Measurements from ENCODE around the gene PPFIA3.
"Not testable (repeated sequence)": the region's sequence is repeated elsewhere in the genome, so short reads cannot be mapped to it uniquely, and the experiment has no call there.

Gene PPFIA3

DNA sequence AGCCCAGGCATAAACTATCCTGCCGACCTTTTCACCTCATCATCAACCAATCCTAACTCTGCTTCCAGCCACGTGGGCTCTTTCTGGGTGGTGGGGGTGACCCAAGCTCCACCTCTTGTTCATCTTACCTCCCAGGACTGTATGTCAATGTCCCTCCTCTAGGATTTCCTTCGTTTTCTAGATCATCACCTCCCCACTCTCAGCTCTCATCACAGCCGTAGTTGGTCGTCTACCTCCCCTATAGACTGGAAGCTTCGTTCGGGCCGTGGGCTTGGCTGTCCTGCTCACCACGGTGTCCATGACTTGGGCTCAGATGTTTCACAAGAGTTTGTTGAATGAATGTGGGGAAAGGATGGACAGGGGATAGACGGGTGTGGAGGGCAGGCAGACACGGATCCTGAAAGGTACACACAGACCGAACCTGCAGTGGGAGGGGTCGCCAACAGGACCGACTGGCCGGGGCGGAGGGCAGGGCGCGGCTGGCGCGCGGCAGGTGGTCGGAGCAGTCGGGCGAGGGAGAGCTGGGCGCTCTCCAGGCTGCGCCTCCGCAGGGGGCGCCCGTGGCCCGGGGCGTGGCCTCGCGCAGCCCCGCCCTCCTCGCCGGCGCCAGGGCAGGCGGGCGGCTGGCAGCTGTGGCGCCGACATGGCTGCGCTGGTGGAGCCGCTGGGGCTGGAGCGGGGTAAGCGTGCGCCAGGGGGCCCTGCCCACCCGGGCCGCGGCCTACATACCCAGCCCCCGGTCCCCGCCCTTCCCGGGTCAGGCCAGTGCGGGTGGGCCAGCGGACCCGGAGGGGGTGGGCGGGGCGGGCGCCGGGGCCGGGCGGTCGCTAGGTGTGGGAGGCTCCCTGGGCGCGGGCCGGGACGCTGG lies 5.3 kb upstream of the PPFIA3 start, which contains the start of gene LIN7B:
Gene LIN7B (plus strand): TSS at position 609 of the 868 bp plus-strand sequence. CDS start 35 bp downstream, at position 644.
- H3K27me3 Mint-ChIP-seq: no peaks in the 10 kb centered on the region
- peaks cover 29% of the 10 kb centered on the region for H3K4me1 Mint-ChIP-seq (ENCODE audit: low read depth)
- peak within 1 kb of the TSS; percentile 89 for H3K4me3 Mint-ChIP-seq
- H3K36me3 Mint-ChIP-seq: no peaks in the 10 kb centered on the region
- H3K9me3 Mint-ChIP-seq (ENCODE audit: low read depth): no peaks in the 10 kb centered on the region
- H3K27ac Mint-ChIP-seq: peak within 1 kb of the TSS; percentile 31

DNA sequence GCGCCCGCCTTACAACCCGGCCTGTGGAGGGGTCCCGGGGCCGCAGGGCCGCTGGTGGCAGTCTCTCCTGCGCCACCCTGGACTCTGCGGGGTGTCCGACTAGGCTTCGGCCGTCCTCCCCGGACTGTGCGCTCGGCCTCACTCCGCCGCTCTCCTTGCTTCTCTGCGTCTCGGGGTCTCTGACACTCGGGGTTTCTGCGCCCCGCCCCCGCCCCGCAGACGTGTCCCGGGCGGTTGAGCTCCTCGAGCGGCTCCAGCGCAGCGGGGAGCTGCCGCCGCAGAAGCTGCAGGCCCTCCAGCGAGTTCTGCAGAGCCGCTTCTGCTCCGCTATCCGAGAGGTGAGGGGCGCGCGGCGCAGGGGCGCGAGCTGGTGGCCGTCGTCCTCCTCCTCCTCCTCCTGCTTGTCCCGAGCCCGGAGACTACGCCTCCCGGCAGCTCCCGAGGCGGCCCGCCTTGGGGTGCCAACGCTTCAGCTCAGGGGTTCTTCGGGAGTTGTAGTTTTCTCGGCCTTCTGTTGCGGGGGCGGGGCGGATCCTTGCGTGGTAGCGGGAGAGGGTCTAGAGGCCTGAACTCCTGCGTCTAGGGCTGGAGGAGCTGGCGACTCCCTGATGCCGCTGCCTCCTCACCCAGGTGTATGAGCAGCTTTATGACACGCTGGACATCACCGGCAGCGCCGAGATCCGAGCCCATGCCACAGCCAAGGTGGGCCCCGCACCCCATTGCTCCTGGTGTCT lies 4.5 kb upstream of the PPFIA3 start:
- Mint-ChIP-seq H3K36me3 (no peaks in the 10 kb centered on the region), H3K4me1 (ENCODE audit: low read depth) (peaks cover 29% of the 10 kb centered on the region), H3K27ac (no peak overlapping the region), H3K4me3 (peak overlapping the region; percentile 85), H3K9me3 (ENCODE audit: low read depth) (no peaks in the 10 kb centered on the region), H3K27me3 (no peaks in the 10 kb centered on the region)

DNA sequence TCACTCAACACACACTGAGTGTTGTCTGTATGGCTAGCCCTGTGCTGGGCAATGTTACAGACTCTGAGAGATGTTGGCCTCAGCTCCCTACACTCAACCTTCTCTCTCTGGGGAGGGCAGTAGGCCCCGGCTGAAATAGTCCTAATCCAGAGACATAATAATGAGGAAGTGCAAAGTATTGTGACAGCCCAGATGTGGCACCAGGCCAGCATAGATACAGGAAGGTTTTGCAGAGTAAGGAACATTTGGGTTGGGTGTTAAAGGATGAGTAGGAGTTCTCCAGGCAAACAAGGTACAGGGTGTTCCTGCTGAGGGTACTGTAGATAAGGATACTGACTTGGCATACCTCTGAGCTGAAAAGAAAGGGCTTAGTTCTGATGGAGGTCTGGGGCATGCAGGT lies 2.8 kb upstream of the PPFIA3 start:
- Mint-ChIP-seq H3K9me3 (ENCODE audit: low read depth) (no peaks in the 10 kb centered on the region), H3K4me1 (ENCODE audit: low read depth) (peaks cover 36% of the 10 kb centered on the region), H3K27me3 (no peaks in the 10 kb centered on the region), H3K4me3 (peak overlapping the region; percentile 89), H3K27ac (peak overlapping the region; percentile 1), H3K36me3 (no peaks in the 10 kb centered on the region)

DNA sequence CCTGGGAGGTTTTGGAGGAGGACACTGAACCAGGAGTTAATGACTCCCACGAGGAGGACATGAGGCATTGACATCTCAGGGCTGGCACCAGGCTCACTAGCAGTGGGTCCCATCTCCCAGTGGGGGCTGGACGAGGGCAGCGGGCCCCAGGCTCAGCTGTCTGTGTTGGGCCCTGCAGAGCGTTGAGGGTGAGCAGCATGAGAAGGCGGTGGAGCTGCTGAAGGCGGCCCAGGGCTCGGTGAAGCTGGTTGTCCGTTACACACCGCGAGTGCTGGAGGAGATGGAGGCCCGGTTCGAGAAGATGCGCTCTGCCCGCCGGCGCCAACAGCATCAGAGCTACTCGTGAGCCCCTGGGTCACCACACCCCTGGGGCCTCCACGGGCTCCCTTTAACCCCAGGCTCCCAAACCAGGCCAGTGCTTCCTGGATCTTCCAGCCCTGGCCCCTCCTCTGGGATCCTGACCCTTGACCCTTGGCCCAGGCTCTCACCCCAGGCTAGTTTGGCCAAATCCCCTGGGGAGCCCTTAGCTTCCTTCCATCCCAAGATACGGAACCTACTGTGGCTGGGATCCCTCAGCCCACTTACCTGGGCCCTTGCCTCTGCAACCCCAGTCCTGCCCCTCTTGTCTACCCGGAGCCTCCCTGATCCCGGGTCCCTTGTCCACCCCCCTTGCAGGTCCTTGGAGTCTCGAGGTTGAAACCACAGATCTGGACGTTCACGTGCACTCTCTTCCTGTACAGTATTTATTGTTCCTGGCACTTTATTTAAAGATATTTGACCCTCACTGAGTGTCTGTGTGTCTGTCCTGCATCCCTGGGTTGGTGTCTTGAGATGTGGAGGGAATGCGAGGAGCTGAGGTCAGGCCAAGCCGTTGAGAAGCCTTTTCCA lies 1.4 kb upstream of the PPFIA3 start:
- Mint-ChIP-seq H3K36me3 (no peaks in the 10 kb centered on the region), H3K27me3 (no peaks in the 10 kb centered on the region), H3K4me1 (ENCODE audit: low read depth) (peaks cover 36% of the 10 kb centered on the region), H3K9me3 (ENCODE audit: low read depth) (no peaks in the 10 kb centered on the region), H3K27ac (peak overlapping the region; percentile 87), H3K4me3 (peak overlapping the region; percentile 89)

DNA sequence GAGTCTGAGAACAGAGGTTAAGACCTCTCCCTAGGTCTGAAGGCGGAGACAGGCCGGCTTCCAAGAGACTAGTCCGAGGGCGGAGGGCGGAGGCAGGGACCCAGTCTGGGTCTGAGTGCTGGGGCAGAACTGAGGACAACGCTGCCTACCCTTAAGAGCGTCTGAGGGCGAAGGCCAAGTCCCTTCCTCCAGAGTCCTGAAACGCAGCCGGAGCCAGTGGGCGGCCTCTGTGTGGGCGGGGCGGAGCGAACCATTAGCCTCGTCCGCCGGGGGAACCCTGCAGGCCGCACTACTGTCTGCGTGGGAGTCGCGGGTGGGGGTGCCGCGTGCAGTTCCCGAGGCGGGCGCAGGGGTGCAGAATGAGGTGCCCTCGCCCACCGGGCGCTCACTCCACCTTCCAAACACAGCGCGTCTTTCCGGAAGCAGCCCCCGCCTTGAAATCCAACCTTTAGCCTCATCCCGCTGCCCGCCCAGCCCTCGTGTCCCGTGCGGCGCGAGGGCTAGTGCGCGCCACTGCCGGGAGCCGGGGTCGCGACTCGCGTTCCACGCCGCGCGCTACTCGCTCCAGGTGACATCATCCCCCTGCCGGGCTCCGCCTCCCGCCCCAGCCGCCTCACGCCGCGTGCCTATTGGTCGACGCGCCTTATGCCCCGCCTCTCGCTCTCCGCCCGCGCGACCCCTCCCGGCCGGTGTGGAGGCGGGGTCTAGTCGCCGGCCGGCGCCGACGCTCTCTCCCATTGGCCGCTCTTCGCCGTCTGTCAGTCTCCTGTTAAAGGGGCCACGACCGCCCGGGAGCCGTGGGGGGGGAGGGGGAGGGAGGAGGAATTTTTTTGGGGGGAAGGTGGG lies 556 bp upstream of the PPFIA3 start, which contains the start of gene C19orf73:
Gene C19orf73 (minus strand): TSS at position 579 of the 846 bp plus-strand sequence. CDS start 121 bp downstream, at position 458.
- no peaks in the 10 kb centered on the region for H3K27me3 Mint-ChIP-seq
- peaks cover 30% of the 10 kb centered on the region for H3K4me1 Mint-ChIP-seq (ENCODE audit: low read depth)
- H3K36me3 Mint-ChIP-seq: no peaks in the 10 kb centered on the region
- H3K27ac Mint-ChIP-seq: peak within 1 kb of the TSS; percentile 87
- no peaks in the 10 kb centered on the region for H3K9me3 Mint-ChIP-seq (ENCODE audit: low read depth)
- peak within 1 kb of the TSS; percentile 89 for H3K4me3 Mint-ChIP-seq

DNA sequence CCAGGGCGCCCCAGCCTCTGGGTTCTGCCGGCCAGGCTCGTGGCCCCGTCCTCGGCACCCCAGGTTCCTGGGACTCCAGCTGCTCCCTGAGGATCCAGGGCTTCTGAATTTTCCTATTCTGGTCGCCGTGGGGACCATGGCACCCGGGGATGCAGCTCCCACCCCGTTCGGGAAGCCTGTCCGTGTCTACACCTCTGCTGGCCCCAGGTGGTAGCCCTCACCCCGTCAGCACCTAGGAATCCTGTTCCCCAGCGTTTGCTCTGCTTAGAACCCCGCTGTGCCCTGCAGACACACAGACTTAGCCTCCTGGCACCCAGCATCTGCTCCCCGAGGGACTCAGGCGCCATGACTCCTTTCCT lies 960 bp downstream of the PPFIA3 start:
- Mint-ChIP-seq H3K27me3 (no peaks in the 10 kb centered on the region), H3K27ac (no peak overlapping the region), H3K4me1 (ENCODE audit: low read depth) (peaks cover 24% of the 10 kb centered on the region), H3K4me3 (peak overlapping the region; percentile 71), H3K36me3 (no peaks in the 10 kb centered on the region), H3K9me3 (ENCODE audit: low read depth) (no peaks in the 10 kb centered on the region)

DNA sequence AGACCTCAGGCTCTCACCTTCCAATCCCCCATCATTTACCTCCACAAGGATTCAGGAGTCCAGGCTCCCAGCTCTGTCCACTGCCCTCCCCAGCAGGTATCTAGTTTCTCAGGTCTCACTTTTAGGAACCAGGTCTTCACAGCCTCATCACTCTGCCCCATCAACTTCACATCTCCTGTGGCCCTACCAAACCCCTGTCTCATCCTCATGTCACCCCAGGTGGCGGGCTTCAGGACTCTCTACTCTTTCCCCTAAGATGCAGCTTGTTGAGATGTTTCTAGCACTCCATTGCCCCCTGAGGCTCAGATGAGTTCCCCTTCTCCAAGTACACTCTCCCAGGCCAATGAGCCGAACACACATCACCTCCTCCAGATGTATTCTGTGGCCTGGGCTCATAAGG lies 1.5 kb downstream of the PPFIA3 start:
- no peaks in the 10 kb centered on the region for H3K27me3 Mint-ChIP-seq
- no peaks in the 10 kb centered on the region for H3K36me3 Mint-ChIP-seq
- H3K4me3 Mint-ChIP-seq: peak overlapping the region; percentile 71
- peaks cover 24% of the 10 kb centered on the region for H3K4me1 Mint-ChIP-seq (ENCODE audit: low read depth)
- no peak overlapping the region for H3K27ac Mint-ChIP-seq
- no peaks in the 10 kb centered on the region for H3K9me3 Mint-ChIP-seq (ENCODE audit: low read depth)

DNA sequence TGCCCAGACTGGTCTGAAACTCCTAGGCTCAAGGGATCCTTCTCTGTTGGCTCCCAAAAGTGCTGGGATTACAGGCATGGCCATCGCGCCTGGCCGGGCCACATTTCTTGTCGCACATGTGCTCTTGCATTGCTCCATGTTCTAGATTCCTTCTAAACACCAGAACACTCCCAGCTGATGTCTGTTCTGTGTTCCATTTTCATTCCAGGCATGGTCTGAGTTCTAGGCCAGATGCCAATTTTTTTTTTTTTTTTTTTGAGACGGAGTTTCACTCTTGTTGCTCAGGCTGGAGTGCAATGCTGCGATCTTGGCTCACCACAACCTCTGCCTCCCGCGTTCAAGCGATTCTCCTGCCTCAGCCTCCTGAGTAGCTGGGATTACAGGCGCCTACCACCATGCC lies 2.5 kb downstream of the PPFIA3 start:
- not testable (repeated sequence) for H3K27ac Mint-ChIP-seq; H3K4me3 Mint-ChIP-seq; H3K27me3 Mint-ChIP-seq; H3K36me3 Mint-ChIP-seq; H3K9me3 Mint-ChIP-seq (ENCODE audit: low read depth)
- H3K4me1 Mint-ChIP-seq (ENCODE audit: low read depth): peaks cover 21% of the 10 kb centered on the region

DNA sequence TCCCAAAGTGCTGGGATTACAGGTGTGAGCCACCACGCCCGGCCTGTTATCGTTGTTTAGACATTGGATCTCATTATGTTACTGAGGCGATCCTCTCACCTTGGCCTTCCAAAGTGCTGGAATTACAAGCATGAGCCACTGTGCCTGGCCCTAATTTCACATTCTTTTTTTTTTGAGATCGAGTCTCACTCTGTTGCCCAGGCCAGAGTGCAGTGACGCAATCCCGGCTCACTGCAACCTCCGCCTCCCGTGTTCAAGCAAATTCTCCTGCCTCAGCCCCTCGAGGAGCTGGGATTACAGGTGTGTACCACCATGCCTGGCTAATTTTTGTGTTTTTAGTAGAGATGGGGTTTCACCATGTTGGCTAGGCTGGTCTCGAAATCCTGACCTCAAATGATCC lies 3.9 kb downstream of the PPFIA3 start:
- H3K4me1 Mint-ChIP-seq (ENCODE audit: low read depth): peaks cover 13% of the 10 kb centered on the region
- H3K4me3 Mint-ChIP-seq: not testable (repeated sequence)

DNA sequence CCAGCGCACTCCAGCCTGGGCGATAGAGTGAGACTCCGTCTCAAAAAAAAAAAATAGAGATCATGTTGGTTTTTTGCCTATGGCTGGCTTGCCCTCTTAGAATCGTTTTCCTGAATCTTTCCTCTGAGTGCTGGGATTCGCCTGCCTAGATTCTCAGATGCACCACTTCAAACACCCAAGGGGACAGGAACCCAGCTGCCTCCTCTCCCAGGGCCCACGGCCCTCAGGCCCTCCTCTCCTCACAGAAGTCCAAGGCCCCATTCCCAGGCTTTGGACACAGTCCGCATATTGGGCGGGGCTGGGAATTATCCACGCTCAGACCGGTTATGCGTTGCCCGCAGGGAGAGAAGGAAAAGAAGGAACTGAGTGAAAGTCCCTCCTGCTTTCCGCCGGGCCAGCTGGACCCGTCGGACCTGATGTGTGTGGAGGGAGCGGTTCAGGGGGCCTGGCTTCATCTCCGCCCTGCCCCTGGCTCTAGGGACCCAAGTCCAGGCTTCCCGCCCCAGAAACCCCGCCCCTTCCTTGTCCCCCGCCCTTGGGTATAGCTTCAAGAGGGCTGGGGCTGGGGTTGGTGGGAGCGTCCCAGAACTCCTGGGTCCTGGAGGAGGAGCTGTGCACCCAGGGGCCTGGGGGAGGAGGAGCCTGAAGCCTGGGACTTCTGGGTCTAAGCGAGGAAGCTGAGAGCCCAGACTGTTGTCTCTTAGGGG lies 5.8 kb downstream of the PPFIA3 start:
- Mint-ChIP-seq H3K36me3 (no peaks in the 10 kb centered on the region), H3K9me3 (ENCODE audit: low read depth) (no peaks in the 10 kb centered on the region), H3K4me1 (ENCODE audit: low read depth) (peaks cover 17% of the 10 kb centered on the region), H3K27me3 (no peaks in the 10 kb centered on the region), H3K4me3 (no peak overlapping the region), H3K27ac (no peak overlapping the region)

More for the DNA sequence above, 3.9 kb downstream of the PPFIA3 start:
- H3K27ac Mint-ChIP-seq; H3K36me3 Mint-ChIP-seq; H3K27me3 Mint-ChIP-seq; H3K9me3 Mint-ChIP-seq (ENCODE audit: low read depth): not testable (repeated sequence)

DNA sequence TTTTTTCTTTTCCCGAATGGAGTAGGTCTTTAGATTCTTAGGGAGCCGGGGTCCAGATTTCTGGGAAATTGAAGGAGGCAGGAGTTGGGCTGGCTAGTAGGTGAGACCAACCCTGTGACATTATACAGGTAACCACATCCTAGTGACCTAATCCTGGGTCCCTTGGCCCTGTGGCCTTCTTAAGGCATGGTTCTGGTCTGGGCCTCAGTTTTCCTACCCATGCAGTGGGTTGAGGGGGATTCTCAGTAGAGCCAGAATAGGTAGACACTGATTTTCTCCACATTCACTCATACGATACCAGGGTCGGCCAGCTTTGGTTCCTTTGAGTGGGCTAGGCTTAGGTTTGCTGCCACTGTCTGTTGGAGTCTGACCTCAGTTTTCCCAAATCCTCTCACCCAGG lies 7.2 kb downstream of the PPFIA3 start:
- Mint-ChIP-seq H3K36me3 (no peaks in the 10 kb centered on the region), H3K27me3 (no peaks in the 10 kb centered on the region), H3K4me1 (ENCODE audit: low read depth) (peaks cover 9% of the 10 kb centered on the region), H3K27ac (no peak overlapping the region), H3K9me3 (ENCODE audit: low read depth) (no peaks in the 10 kb centered on the region), H3K4me3 (no peak overlapping the region)

DNA sequence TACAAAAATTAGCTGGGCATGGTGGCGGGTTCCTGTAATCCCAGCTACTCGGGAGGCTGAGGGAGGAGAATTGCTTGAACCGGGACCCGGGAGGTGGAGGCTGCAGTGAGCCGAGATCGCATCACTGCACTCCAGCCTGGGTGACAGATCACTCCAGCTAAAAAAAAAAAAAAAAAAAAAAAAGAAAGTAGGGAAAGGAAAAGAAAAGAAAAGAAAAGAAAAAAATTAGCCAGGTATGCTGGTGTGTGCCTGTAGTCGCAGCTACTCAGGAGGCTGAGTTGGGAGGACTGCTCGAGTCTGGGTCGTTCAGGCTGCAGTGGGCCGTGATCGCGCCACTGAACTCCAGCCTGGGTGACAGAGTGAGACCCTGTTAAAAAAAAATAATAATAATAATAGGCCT lies 7.9 kb downstream of the PPFIA3 start:
- not testable (repeated sequence) for H3K36me3 Mint-ChIP-seq; H3K27ac Mint-ChIP-seq; H3K4me1 Mint-ChIP-seq (ENCODE audit: low read depth); H3K9me3 Mint-ChIP-seq (ENCODE audit: low read depth); H3K27me3 Mint-ChIP-seq
- peak overlapping the region; percentile 7 for H3K4me3 Mint-ChIP-seq

DNA sequence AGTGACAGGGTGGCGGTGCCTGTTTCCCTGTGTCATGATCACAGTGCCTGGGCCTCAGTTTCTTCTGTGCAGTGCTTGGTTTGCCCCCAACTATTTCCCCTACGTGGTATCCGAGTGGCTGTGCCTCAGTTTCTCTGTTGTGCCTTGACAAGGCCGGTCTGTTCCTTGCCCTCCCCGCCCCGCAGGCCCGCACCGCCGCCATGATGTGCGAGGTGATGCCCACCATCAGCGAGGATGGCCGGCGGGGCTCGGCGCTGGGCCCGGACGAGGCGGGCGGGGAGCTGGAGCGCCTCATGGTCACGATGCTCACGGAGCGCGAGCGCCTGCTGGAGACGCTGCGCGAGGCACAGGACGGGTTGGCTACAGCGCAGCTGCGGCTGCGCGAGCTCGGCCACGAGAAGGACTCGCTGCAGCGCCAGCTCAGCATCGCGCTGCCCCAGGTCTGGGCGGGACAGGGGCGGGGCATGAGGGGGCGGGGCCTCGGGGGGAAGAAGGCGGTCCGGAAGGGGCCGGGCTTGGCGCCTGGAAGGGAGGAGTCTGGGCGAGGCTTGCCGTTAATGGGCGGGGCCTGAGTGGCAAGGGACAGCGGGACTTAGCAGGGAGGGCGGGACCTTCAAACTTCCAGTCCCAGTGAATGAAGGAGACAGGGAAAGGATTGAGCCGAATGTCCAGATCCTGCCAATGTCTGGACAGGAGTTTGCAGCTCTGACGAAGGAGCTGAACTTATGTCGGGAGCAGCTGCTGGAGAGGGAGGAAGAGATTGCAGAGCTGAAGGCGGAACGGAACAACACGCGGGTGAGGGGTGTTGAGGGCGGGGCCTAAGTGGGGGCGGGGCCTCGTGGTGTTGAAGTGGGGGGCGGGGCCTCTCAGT lies 8.6 kb downstream of the PPFIA3 start:
- Mint-ChIP-seq H3K27ac (peak overlapping the region; percentile 87), H3K4me1 (ENCODE audit: low read depth) (peaks cover 13% of the 10 kb centered on the region), H3K9me3 (ENCODE audit: low read depth) (no peaks in the 10 kb centered on the region), H3K36me3 (no peaks in the 10 kb centered on the region), H3K4me3 (peak overlapping the region; percentile 91), H3K27me3 (no peaks in the 10 kb centered on the region)

Measured in activated naive CD8-positive, alpha-beta T cell (primary cell).